A673 (cell line): ENCODE results near the gene RGS21. TPM values are rescaled to one million over a fixed set of nuclear protein-coding genes. Genes with fewer than 3 reads are reported as not detected.

Source experiments
- BruUV-seq: library from RNA; stranded (reverse); fragments of 400-500 nt; replicated peaks from 2 replicates; lab custom pipeline; 2021; lab: Mats Ljungman, UMichigan
- CTCF ChIA-PET: fragments of 300-600 bp; sonication (Branson Sonifier 250); formaldehyde crosslinking; loops from one replicate; lab custom pipeline; 2022; ENCODE audit warnings: antibody characterized with exemption; lab: Charles Lee
- POLR2A ChIA-PET: fragments of 300-600 bp; sonication (Branson Sonifier 250); formaldehyde crosslinking; loops from one replicate; lab custom pipeline; 2022; ENCODE audit warnings: antibody characterized with exemption; ENCODE audit not compliant: low non-redundant PET; lab: Charles Lee
- DNase-seq: peaks from one replicate; pipeline ENCODE4 v3.0.0-alpha.2; 2015; ENCODE audit warnings: low spot score
- H3K27ac ChIP-seq: fragments of 200-600 bp; sonication (generic); 2 replicates; pipeline ENCODE4 v1.5.1; 2016; ENCODE audit warnings: mixed run types, low read depth, mild to moderate bottlenecking, mixed read lengths, antibody characterized with exemption, low read length; ENCODE audit not compliant: poor library complexity, severe bottlenecking
- H3K27me3 ChIP-seq: fragments of 200-600 bp; sonication (generic); replicated peaks from 2 replicates; pipeline ENCODE4 v1.6.1; 2017; ENCODE audit warnings: mixed run types, low read depth, mild to moderate bottlenecking, mixed read lengths, antibody characterized with exemption, low read length; ENCODE audit not compliant: insufficient read depth, poor library complexity
- H3K36me3 ChIP-seq: fragments of 200-600 bp; sonication (generic); 2 replicates; pipeline ENCODE4 v1.6.1; 2016; ENCODE audit warnings: mixed run types, mild to moderate bottlenecking, mixed read lengths, antibody characterized with exemption, low read length; ENCODE audit not compliant: insufficient read depth, poor library complexity, severe bottlenecking
- H3K4me1 ChIP-seq: fragments of 200-600 bp; sonication (generic); 2 replicates; pipeline ENCODE4 v1.6.1; 2017; ENCODE audit warnings: mixed run types, mild to moderate bottlenecking, mixed read lengths, antibody characterized with exemption, low read length; ENCODE audit not compliant: insufficient read depth, poor library complexity, severe bottlenecking
- H3K4me3 ChIP-seq: fragments of 200-600 bp; sonication (generic); 2 replicates; pipeline ENCODE4 v1.5.1; 2016; ENCODE audit warnings: low read depth, mixed run types, mild to moderate bottlenecking, mixed read lengths, low read length; ENCODE audit not compliant: poor library complexity, severe bottlenecking
- H3K9me3 ChIP-seq: fragments of 200-600 bp; sonication (generic); 2 replicates; pipeline ENCODE4 v1.6.1; 2016; ENCODE audit warnings: mixed run types, low read depth, mild to moderate bottlenecking, mixed read lengths, antibody characterized with exemption, low read length; ENCODE audit not compliant: poor library complexity, severe bottlenecking
- CTCF ChIP-seq: fragments of 300-800, 200-600 bp; sonication (generic); conservative IDR thresholded peaks from 2 replicates; pipeline ENCODE4 v1.5.1; 2017; ENCODE audit warnings: low read depth, mild to moderate bottlenecking, antibody characterized with exemption, low read length, moderate library complexity, mixed read lengths
- EZH2 ChIP-seq: fragments of 200-600 bp; sonication (generic); IDR thresholded peaks from 2 replicates; pipeline ENCODE4 v1.6.1; 2017; ENCODE audit warnings: borderline replicate concordance, low read depth, mild to moderate bottlenecking, mixed read lengths, antibody characterized with exemption, low read length; ENCODE audit not compliant: poor library complexity, severe bottlenecking
- intact Hi-C: fragments of 100-400 bp; cut with micrococcal nuclease; formaldehyde crosslinking; loops from one replicate; pipeline ENCODE4 v1.10.0; 2022; ENCODE audit not compliant: unreplicated experiment
- total RNA-seq: library from RNA; stranded (reverse); gene quantifications from 2 replicates; pipeline ENCODE4 v1.2.3, GENCODE V29; 2021

The RGS21 gene
- total RNA-seq, 1 experiment from 2014 or later: 0.43 TPM

GRCh38 chr1:192367436-192367835 is 50.6 kb downstream of the RGS21 start:
- ChIA-PET POLR2A (no interaction called here), CTCF (no interaction called here)

GRCh38 chr1:192375306-192375705 is 58.5 kb downstream of the RGS21 start:
- TF ChIP-seq EZH2 (no peak), CTCF (no peak)
- no TSS peak for BruUV-seq
- Histone ChIP-seq H3K36me3 (no peaks in the 10 kb centered on the region), H3K27me3 (no peaks in the 10 kb centered on the region), H3K27ac (no peak overlapping the region), H3K4me1 (no peaks in the 10 kb centered on the region), H3K9me3 (no peaks in the 10 kb centered on the region), H3K4me3 (no peak overlapping the region)
- ChIA-PET CTCF (no interaction called here), POLR2A (interaction anchor here (0.6 kb wide), 1 partner anchor 270 kb away, joined by 5 read pairs; no protein-coding TSS in a partner anchor)
- DNase-seq: no peak
- intact Hi-C loops: no loop called here

More at GRCh38 chr1:192367436-192367835, 50.6 kb downstream of the RGS21 start:
- TF ChIP-seq CTCF (no peak), EZH2 (no peak)
- Histone ChIP-seq H3K4me3 (no peak overlapping the region), H3K4me1 (no peaks in the 10 kb centered on the region), H3K9me3 (no peaks in the 10 kb centered on the region), H3K36me3 (no peaks in the 10 kb centered on the region), H3K27ac (no peak overlapping the region), H3K27me3 (no peaks in the 10 kb centered on the region)
- intact Hi-C loops: no loop called here
- no peak for DNase-seq
- BruUV-seq: no TSS peak

GRCh38 chr1:192376374-192376773 is 59.6 kb downstream of the RGS21 start:
- H3K27me3 ChIP-seq: no peaks in the 10 kb centered on the region
- intact Hi-C loops: no loop called here
- TF ChIP-seq EZH2: no peak
- TF ChIP-seq CTCF: no peak
- H3K9me3 ChIP-seq: no peaks in the 10 kb centered on the region
- H3K4me1 ChIP-seq: no peaks in the 10 kb centered on the region
- POLR2A ChIA-PET: no interaction called here
- no peak overlapping the region for H3K4me3 ChIP-seq
- H3K36me3 ChIP-seq: no peaks in the 10 kb centered on the region
- no peak for DNase-seq
- BruUV-seq: no TSS peak
- no peak overlapping the region for H3K27ac ChIP-seq
- CTCF ChIA-PET: no interaction called here
